ENCODE results near the gene NEK5.

NEK5 gene

DNA sequence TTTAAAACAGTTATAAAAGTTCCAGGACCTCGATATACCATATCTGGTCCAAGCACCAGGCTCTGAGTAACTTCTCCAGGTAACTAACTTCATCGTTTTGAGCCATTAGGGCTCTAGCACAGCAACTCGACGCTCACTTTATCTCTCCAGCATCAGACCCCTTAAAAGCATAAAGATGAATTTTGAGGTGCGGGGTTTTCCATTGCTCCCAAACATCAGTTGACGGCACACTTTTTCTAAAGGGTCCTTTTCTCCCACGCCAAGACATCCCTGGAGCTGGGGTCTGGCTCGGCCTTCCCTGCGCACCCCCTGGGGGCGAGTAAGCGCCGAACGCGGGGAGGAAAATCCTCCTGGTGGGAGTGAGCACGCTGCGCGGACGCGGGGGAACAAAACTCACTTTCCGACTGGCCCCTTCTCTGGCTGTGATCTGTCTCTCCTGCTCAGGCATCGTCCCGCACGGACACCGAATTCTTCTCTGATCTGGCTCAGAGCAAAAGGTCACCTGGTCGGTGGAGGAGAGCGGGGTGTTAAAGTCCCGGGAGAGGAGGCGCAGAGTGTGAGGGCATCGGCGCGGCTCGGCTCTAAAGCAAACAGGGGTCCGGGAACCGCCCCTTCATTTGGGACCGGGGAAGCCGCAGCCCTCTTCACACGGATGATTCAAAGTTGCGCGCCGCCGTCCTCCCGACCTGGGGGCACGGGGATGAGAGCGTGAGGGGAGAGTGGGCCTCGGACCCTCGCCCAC, 117.8 kb downstream of the NEK5 start, which contains the start of gene ATP7B:
ATP7B (minus strand) TSS at position 561 of the 742 bp plus-strand sequence; CDS start at position 448, 113 bp downstream.
- DNase-seq (ENCODE audit: low spot score) = no peak

DNA sequence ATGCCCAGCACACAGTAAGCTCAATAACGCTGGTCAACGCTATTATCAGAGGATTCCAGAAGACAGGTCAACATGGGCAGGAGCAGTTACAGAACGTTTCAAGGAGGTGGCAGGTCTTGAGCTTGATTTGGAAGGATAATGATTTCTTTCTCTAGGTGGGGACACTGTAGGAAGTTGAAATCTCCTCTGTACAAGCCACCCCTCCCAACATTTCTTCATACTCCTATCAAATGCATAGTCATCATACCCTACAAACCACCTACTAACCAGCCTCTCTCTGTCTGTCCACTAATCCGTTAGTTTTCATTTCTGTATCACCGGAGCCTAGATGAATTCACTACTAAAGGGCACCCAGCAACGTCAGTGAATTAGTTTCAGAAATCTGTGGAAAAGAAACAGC, 118.9 kb downstream of the NEK5 start:
- DNase-seq (ENCODE audit: low spot score) = no peak

DNA sequence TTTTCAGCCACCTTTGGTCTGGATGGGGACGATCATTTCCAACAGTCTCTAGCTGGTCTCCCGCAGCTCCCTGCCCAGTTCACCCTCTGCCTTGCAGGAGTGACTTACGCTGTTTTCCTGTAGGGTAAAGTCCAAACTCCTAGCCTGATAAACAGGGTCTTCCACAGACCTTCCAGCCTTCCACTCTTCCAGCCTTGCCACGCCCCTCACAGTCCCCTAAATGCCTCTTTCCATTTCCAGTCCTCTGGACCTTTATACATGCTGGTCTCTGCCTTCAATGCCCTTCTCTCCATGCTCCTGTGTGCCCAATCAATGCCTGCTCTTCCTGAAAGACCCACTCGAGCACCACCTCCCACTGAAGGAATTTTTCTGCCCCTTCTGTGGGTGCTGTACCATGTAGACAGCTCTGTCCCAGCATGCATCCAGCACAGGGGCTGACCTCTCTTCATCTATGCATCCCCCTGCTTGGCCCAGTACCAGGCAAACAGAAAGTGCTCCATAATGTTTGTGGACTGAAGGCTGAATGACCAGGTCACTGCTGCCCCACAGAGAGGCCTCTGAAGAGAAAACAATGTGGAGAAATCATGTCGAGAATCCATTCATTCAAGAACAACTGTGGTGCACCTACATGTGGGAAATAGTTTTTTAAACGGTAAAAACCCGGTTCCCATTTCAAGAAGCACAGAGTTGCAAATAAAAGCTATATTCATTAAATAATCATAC, 122.2 kb downstream of the NEK5 start:
- DNase-seq (ENCODE audit: low spot score) = no peak

DNA sequence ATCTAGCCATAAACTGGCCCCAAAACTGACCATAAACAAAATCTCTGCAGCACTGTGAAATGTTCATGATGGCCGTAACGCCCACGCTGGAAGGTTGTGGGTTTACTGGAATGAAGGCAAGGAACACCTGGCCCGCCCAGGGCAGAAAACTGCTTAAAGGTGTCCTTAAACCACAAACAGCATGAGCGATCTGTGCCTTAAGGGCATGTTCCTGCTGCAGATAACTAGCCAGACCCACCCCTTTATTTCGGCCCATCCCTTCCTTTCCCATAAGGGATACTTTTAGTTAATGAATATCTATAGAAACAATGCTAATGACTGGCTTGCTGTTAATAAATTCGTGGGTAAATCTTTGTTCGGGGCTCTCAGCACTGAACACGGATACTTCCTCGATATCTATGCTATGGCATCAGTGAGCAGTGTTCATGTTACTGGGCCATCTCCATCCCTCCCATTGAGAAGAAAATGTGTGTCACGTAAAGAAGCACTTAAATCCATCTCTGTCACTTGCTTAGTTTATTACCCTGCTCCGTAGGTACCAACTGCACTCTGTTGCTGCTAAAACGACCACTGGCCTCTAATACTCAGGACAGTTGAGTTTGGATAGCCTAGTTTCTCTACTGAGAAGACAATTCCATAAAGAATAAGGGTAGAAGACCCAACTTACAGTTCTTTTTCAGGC, 122.9 kb downstream of the NEK5 start:
- DNase-seq (ENCODE audit: low spot score) = no peak

DNA sequence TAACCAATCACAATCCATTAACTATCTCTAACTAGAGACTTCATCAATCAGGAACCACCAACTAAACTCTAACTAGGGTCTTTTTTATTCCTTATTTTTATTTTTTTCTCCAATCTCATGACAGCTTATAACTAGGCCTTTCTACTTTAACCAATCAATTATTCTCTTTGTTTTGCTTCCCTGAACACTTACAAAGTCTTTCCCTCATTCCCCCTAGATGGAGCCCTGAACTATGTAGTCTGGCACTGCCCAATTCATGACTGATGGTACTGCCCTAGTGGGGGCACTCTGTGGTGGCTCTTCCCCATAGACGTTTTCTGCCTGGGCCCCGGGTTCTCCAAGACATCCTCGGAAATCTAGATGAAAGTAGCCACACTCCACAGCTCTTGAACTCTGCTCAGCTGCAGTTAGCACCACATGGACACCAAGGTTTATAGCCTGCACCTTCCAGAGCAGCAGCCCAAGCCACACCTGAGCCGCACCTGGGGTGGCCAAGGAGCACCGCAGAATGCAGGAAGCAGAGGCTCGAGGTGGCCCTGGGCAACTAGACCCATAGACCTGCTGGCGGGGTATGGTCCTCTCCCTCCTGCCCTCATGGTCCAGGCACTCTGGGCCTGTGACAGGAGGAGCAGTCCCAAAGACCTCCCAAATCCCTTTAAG, 124.2 kb downstream of the NEK5 start:
- no peak for DNase-seq (ENCODE audit: low spot score)

DNA sequence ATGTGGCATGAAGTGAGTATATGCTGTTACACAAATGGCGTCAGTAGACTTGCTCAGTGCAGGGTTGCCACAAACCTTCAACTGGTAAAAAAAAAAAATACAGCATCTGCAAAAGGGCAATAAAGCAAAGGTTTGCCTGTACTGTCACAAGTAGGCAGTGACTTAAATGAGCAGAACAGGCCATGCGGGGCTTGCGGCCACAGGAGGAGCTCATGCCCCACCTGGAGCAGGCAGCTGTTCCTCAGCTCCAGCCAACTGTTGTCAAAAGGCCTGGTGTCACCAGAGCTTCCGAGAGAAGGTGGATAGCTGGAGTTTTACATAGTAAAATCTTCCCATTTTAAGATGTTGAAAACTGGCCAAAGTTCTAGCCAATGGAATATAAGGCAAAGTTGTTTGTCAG, 125.3 kb downstream of the NEK5 start:
- no peak for DNase-seq (ENCODE audit: low spot score)

DNA sequence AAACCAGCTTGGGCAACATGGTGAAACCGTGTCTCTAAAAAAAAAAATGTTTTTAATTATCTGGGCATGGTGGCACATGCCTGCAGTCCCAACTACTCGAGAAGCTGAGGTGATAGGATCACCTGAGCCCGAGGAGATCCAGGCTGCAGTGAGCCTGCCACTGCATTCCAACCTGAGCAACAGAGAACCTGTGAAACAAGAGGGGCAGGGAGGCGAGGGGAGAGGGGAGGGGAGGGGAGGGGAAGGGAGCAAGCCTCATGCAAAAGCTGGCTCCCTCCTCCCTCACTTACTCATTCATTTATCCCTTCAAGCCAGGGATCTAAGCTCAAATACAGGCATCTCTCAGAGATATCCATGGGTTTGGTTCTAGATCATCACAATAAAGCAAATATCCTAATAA, 126.5 kb downstream of the NEK5 start:
- DNase-seq (ENCODE audit: low spot score) = no peak

DNA sequence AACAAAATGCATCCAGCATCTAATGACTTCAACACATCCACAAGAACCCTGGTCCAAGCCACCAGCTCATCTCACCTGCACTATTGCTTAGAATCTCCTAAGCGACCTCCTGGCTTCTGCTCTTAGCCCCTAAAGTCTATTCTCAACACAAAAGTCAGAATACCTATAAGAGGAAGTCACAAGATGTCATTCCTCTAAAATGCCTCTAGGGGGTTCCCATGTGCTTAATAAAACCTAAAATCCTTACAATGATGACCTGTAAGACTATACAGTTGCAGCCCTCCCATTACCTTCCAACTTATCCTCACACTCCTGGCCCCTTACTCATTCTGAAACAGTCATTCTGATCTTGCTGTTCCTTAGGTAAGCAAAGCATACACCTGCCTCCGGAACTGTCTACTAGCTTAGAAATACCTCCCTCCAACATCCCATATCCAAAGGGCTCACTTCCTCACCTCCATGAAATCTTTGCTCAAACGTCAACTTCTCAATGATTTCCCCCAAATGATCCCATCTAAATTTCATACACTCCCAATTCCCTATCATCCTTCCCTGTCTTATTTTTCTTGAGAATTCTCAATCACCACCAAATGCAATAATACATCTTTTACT, 127.6 kb downstream of the NEK5 start:
- peak; percentile 70 for DNase-seq (ENCODE audit: low spot score)

DNA sequence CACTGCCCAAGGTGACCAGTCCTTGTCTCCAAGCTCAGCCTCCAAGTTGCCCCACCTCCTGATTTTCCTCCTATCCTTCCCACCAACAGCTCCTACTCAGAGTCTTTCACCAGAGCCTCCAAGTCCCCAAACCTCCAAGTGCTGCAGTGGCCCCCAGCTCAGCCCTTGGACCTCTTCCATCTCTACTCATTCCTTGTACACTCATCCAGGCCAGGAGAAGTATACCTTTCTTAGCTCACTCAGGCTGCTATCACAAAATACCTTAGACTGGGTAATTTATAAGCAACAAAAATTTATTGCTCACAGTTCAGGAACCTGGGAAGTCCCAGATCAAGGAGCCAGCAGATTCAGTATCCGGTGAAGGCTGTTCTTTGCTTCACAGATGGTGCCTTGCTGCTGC, 129.0 kb downstream of the NEK5 start:
- no peak for DNase-seq (ENCODE audit: low spot score)

DNA sequence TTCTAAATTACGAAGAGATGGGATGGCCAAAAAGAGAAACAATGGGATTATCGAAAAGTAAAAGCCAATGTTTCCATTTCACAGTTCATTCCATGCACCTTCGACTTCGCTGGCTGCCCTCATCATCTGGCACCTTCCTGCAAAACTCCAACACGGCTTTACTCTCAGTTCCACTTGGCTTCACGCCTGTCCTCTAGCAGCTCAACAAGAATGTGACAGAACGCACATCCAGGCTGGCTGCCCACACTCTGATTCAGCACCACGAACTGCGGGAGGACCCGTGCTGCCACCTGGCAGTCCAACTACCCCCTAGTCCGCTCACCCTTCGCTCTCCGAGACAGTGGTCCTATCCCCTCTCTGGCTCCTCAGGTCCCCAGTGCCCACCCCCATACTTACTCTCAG, 129.4 kb downstream of the NEK5 start:
- no peak for DNase-seq (ENCODE audit: low spot score)

DNA sequence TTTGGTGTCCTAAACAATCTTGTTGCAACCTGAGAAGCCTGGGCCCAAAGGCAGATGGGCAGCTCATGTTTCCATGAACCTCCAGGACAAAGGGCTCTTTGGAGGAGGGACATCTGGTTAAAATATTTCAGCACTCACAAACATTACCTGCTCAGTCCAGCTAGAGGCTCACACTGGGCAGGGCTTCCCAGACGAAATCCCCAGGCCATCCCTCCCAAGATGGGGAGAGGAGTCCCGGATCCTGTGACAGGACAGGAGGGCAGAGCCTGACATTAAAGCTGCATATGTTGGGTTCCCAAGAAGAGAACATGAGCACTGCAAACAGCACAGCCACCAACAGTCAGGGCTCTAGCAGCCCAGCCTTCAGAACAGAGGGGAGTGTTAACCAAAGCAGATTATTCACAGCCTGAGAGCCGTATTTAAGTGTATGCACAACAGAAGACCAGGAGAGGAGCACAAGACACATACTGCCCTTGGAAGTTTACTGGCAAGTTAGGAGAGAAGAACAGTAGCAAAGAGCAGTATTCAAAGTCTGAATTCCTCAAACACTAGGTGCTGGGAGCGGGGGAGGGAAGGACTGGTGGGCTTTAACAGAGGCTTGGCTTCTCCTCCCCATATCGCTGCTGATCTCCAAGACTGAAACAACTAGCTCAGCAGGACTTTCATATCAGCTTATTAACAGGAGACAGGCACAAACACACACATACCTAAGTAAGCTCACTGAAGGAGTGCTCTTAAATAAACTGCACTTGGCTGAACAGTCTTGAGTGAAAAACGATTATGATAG, 130.0 kb downstream of the NEK5 start:
- DNase-seq (ENCODE audit: low spot score) = no peak

DNA sequence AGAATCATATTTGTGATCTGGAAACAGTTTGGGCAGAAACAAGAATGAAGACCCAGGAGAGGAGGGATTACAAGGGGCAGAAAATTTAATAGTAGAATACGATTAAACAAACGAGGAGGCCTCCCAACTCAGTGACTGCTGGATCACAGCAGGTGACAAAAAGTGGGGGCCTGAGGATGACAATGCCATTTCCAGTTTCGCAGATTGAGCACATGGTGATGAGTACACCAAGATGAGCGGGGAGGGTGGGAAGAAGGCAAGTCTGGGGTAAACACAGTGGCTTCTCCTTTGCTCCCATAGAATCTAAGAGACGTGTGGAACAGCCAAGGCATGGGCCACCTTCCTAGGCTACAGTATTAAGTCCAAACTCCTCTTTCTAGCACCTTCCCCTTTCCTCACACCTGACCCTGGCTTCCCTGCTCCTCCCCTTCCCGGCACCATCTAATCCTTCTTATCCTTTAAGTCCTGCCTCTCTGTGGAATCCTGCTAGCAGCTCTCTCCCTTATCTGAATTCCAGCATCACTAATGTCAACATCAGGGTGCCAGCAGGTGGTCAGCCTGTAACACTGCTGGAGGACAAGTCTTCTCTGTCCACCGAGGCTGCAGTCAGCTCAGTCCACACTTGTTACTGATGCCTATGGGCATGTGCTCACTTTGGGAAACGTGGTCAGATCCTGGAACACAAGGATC, 131.1 kb downstream of the NEK5 start:
- DNase-seq (ENCODE audit: low spot score) = no peak

DNA sequence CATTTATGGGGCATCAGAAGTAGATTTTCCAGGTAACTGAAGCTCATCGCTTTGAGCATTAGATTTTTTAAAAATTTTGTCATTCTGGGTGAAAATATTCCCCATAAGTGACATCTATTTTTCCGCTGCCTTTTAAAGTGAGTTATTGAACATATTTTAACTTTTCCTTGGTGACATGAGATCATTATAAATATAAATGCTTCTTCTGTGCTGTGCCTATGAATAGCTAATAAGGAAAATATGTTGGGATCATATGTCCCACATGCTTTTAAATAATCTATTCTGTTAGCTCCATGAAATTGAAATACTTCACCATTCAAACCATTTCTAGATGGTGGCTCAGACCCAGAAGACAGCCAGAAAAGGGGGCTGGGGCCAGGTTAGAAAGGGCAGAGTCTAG, 131.7 kb downstream of the NEK5 start:
- DNase-seq (ENCODE audit: low spot score) = no peak

DNA sequence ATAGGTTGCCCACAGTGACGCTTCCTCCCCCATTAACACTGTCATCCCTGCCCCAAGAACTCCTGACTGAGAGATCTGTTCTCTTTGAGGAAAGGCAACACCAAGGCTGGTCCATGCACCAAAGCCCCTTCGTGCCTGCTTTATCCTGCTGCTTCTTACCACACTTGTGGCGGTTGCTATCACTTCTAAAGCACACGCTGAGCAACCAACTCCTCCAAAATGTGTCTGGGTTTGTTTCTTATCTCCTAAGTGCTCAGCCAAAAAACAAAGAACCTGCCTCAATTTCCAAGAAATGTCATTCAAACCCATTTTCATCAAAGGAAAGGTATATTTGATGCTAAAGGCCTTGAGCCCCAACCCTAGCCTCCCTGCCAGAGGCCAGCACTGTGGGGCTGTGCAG, 132.2 kb downstream of the NEK5 start:
- no peak for DNase-seq (ENCODE audit: low spot score)

DNA sequence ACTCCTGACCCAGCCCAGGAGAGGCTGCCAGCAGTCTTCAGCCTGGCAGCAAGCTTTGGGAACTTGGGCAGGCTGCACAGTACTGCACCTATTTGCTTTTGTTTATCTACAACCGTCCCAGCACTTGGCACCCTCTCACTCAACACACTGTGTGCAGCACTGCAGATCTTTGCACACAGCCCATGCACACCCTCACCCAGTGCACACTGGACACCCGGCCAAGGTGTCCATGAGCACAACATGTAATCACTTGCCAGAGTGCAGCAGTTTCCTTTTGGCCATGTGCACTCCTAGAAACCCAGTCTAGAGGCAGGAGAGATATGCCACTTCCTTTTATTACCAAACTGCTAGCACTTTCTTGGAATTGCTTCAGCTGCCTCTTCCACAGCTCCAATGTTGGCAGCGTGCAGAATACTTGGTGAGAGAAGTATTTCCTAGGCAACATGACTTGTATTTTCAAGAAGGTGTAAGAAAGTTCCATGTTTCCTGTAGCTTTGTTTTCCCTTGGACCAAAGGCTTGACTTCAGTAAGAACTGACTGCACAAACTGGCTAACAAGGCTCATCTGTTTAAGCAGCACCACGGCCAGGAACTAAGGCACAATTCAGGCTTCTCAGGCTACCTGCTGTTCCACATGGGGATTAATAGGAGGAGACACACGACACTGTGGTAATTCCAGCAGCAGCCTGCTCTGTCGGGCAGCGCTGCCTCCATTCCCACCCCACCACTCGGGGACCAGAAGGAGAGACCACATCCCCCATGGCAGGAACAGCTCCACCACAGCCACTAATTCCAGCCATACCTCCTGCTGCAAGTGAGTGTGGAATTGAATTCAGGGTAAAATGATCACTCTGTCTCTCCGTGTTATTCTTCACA, 133.0 kb downstream of the NEK5 start:
- no peak for DNase-seq (ENCODE audit: low spot score)

DNA sequence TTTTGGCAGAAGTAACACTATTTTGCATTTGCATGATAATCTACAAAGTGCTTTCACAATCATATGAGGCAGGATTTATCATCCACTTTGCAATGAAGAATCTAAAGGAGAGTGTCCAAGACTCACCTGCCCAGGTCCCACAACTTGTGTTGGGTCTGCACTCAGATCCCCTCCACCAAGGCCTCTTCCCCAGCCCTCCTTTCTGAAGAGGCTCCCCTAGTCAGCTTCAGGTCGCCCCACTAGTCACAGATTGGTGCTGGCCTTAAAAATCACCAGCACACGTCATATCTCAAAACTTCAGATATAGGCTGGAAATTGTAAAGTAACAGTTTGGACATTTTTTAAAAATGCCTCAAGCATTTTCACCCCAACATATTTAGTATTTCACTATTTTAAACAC, 135.2 kb downstream of the NEK5 start:
- no peak for DNase-seq (ENCODE audit: low spot score)

DNA sequence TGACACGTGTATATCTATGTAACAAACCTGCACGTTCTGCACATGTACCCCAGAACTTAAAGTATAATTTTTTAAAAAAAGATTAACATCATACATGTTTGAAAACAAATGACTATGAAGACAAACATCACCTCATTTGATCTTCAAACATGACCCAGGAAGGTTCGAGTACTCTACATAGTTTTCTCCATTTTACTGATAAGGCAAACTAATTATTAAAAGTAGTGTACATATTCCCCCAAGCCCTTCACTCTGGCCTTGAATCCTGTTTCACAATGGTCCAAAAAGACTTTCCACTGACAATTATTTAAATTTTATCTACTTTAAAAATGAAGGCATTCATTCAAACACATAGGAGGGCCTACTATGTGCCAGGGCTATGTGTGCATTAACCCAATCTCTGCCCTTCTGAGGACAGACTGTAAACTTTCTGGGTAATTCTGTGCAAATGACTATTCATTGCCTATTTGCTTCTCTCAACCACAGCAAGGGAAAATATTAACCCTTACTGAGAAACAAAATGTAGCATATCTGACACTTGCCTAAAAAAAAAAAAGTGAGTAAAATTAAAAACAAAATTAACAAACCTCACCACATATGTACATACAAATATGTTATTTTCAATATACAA, 139.8 kb downstream of the NEK5 start:
- no peak for DNase-seq (ENCODE audit: low spot score)
